Right forelimb (tissue), 1 donor: ENCODE measurements around the gene NAMPT.
"Not testable (repeated sequence)": the region's sequence is repeated elsewhere in the genome, so short reads cannot be mapped to it uniquely, and the experiment has no call there.

Source experiments
- DNase-seq: peaks from one replicate; pipeline ENCODE4 v3.0.0-alpha.2; 2018

Gene NAMPT

GRCh38 chr7:106284714-106285050 is at the start of gene NAMPT:
NAMPT (minus strand) TSS chr7:106284983; CDS start chr7:106284884, 99 bp downstream.
- DNase-seq = no peak

GRCh38 chr7:106332201-106332600 is 47.4 kb upstream of the NAMPT start:
- DNase-seq = no peak

- no peak for DNase-seq
Measured at GRCh38 chr7:106331441-106332175, 46.8 kb upstream of the NAMPT start.

- no peak for DNase-seq
Measured at GRCh38 chr7:106329971-106330733, 45.4 kb upstream of the NAMPT start.

GRCh38 chr7:106329408-106329807 is 44.6 kb upstream of the NAMPT start:
- no peak for DNase-seq

GRCh38 chr7:106327538-106328481 is 43.0 kb upstream of the NAMPT start:
- no peak for DNase-seq

- DNase-seq = no peak
Measured at GRCh38 chr7:106326594-106327537, 42.1 kb upstream of the NAMPT start.

- DNase-seq = not testable (repeated sequence)
Measured at GRCh38 chr7:106324509-106324908, 39.7 kb upstream of the NAMPT start.

- not testable (repeated sequence) for DNase-seq
Measured at GRCh38 chr7:106320254-106320770, 35.5 kb upstream of the NAMPT start.

- DNase-seq = no peak
Measured at GRCh38 chr7:106318482-106318881, 33.7 kb upstream of the NAMPT start.

- DNase-seq = no peak
Measured at GRCh38 chr7:106317971-106318370, 33.2 kb upstream of the NAMPT start.

GRCh38 chr7:106316947-106317346 is 32.2 kb upstream of the NAMPT start:
- DNase-seq = no peak

- DNase-seq = no peak
Measured at GRCh38 chr7:106314875-106315274, 30.1 kb upstream of the NAMPT start.

- DNase-seq = no peak
Measured at GRCh38 chr7:106313966-106314365, 29.2 kb upstream of the NAMPT start.

GRCh38 chr7:106313456-106313901 is 28.7 kb upstream of the NAMPT start:
- no peak for DNase-seq

- DNase-seq = no peak
Measured at GRCh38 chr7:106312906-106313305, 28.1 kb upstream of the NAMPT start.

- DNase-seq = no peak
Measured at GRCh38 chr7:106312099-106312871, 27.5 kb upstream of the NAMPT start.

- DNase-seq = no peak
Measured at GRCh38 chr7:106309362-106309761, 24.6 kb upstream of the NAMPT start.

- no peak for DNase-seq
Measured at GRCh38 chr7:106306256-106306655, 21.5 kb upstream of the NAMPT start.

GRCh38 chr7:106305732-106306131 is 20.9 kb upstream of the NAMPT start:
- DNase-seq = no peak

GRCh38 chr7:106304568-106304967 is 19.8 kb upstream of the NAMPT start:
- DNase-seq = no peak
